NCI-H146 treated with DMSO at 0.1 percent for 48 hours (cell line): ENCODE data around the gene SCN4A.

ENCODE experiments used
- DNase-seq: peaks from one replicate; lab custom pipeline; 2025; ENCODE audit not compliant: unreplicated experiment; lab: John Stamatoyannopoulos, UW

The SCN4A gene

GRCh38 chr17:64002658-64003525 is 30.2 kb upstream of the SCN4A start:
- no peak for DNase-seq

- DNase-seq = no peak
Observed at GRCh38 chr17:64001763-64002529, 29.2 kb upstream of the SCN4A start.

- DNase-seq = no peak
Observed at GRCh38 chr17:64001091-64001579, 28.4 kb upstream of the SCN4A start.

- DNase-seq = no peak
Observed at GRCh38 chr17:63999680-64000531, 27.2 kb upstream of the SCN4A start.

- DNase-seq = no peak
Observed at GRCh38 chr17:63998721-63999679, 26.3 kb upstream of the SCN4A start.

- peak; percentile 47 for DNase-seq
Observed at GRCh38 chr17:63998050-63998720, 25.5 kb upstream of the SCN4A start, which contains the start of gene PRR29. Gene PRR29, plus strand, starts transcription at chr17:63998351. Its CDS starts 14 bp downstream, at chr17:63998365.

- DNase-seq = no peak
Observed at GRCh38 chr17:63997341-63998048, 24.8 kb upstream of the SCN4A start.

- DNase-seq = no peak
Observed at GRCh38 chr17:63996430-63997182, 23.9 kb upstream of the SCN4A start.

GRCh38 chr17:63995626-63996025 is 22.9 kb upstream of the SCN4A start:
- no peak for DNase-seq

GRCh38 chr17:63993368-63993985 is 20.8 kb upstream of the SCN4A start:
- DNase-seq = no peak

GRCh38 chr17:63991611-63992010 is 18.9 kb upstream of the SCN4A start:
- DNase-seq = no peak

- no peak for DNase-seq
Observed at GRCh38 chr17:63989622-63990345, 17.1 kb upstream of the SCN4A start.

GRCh38 chr17:63988741-63989621 is 16.3 kb upstream of the SCN4A start:
- DNase-seq = no peak

GRCh38 chr17:63988127-63988478 is 15.4 kb upstream of the SCN4A start:
- no peak for DNase-seq

GRCh38 chr17:63987221-63988126 is 14.8 kb upstream of the SCN4A start:
- DNase-seq = no peak
